GM18499 (cell line): ENCODE results near the gene KIR2DL3.
"Not testable (repeated sequence)": the region's sequence is repeated elsewhere in the genome, so short reads cannot be mapped to it uniquely, and the experiment has no call there.

Experiments used
- ATAC-seq: cut with Tn5 transposase; IDR thresholded peaks from one replicate; pipeline ENCODE4 v1.9.1; 2021; ENCODE audit warnings: moderate number of reproducible peaks; ENCODE audit not compliant: insufficient read depth, unreplicated experiment

KIR2DL3 gene

GRCh38 chr19:54739587-54740497, 1.5 kb downstream of the KIR2DL3 start:
- ATAC-seq = no peak

- ATAC-seq = not testable (repeated sequence)
Measured at GRCh38 chr19:54741950-54742349, 3.6 kb downstream of the KIR2DL3 start.

GRCh38 chr19:54744080-54744479, 5.8 kb downstream of the KIR2DL3 start:
- not testable (repeated sequence) for ATAC-seq

GRCh38 chr19:54747614-54748322, 9.5 kb downstream of the KIR2DL3 start:
- not testable (repeated sequence) for ATAC-seq

- ATAC-seq = not testable (repeated sequence)
Measured at GRCh38 chr19:54750276-54750675, 12.0 kb downstream of the KIR2DL3 start.

GRCh38 chr19:54756204-54757110, 18.1 kb downstream of the KIR2DL3 start:
- not testable (repeated sequence) for ATAC-seq

GRCh38 chr19:54758577-54758976, 20.3 kb downstream of the KIR2DL3 start:
- not testable (repeated sequence) for ATAC-seq

GRCh38 chr19:54764219-54764618, 25.9 kb downstream of the KIR2DL3 start:
- ATAC-seq = not testable (repeated sequence)

- ATAC-seq = not testable (repeated sequence)
Measured at GRCh38 chr19:54766464-54766863, 28.2 kb downstream of the KIR2DL3 start.

- ATAC-seq = not testable (repeated sequence)
Measured at GRCh38 chr19:54769646-54770045, 31.3 kb downstream of the KIR2DL3 start, which contains the start of gene KIR2DL1. TSS of gene KIR2DL1 (plus strand) at chr19:54769793. CDS start at chr19:54769851, 58 bp downstream.

GRCh38 chr19:54770511-54770910, 32.2 kb downstream of the KIR2DL3 start:
- not testable (repeated sequence) for ATAC-seq

- not testable (repeated sequence) for ATAC-seq
Measured at GRCh38 chr19:54771018-54771960, 33.0 kb downstream of the KIR2DL3 start.

GRCh38 chr19:54772666-54773065, 34.4 kb downstream of the KIR2DL3 start:
- ATAC-seq = not testable (repeated sequence)

GRCh38 chr19:54775095-54775815, 36.9 kb downstream of the KIR2DL3 start:
- not testable (repeated sequence) for ATAC-seq

- ATAC-seq = not testable (repeated sequence)
Measured at GRCh38 chr19:54775830-54776229, 37.5 kb downstream of the KIR2DL3 start.

GRCh38 chr19:54777851-54778250, 39.5 kb downstream of the KIR2DL3 start:
- ATAC-seq = not testable (repeated sequence)

- not testable (repeated sequence) for ATAC-seq
Measured at GRCh38 chr19:54778896-54779295, 40.6 kb downstream of the KIR2DL3 start.

- ATAC-seq = not testable (repeated sequence)
Measured at GRCh38 chr19:54782916-54783315, 44.6 kb downstream of the KIR2DL3 start.
